Pancreas (tissue), 10 donors: ENCODE data around the gene TMEM187. TPM values are rescaled to one million over a fixed set of nuclear protein-coding genes. Genes with fewer than 3 reads are reported as not detected.
A peak's percentile ranks its signal among the peaks of the same experiment; 100 is the strongest.

Experiments
- ATAC-seq, 4 donors: fragments of 200-7000 bp; cut with Tn5 transposase; one replicate each; pipeline versions ENCODE4 v1.8.0 to v1.9.1; 2020; ENCODE audit warnings: mild to moderate bottlenecking in 4 of 4, moderate library complexity in 4 of 4
- DNase-seq, 6 donors: peaks; one replicate each; pipeline ENCODE4 v3.0.0-alpha.2; 2020
- FAIRE-seq: peaks from 2 replicates; lab custom pipeline; 2012; peaks lifted over from hg19 to GRCh38; lab: Jason Lieb, UNC
- H3K27ac ChIP-seq, 4 donors: fragments of 200-600 bp; sonication (generic); 1 replicate in 3 of 4; 2 replicates in 1 of 4; pipeline versions ENCODE4 v1.5.0 to v1.8.0; 2020
- H3K27me3 ChIP-seq, 4 donors: fragments of 200-600 bp; one replicate each; pipeline ENCODE4 v1.8.0; 2021
- H3K36me3 ChIP-seq, 3 donors: fragments of 200-600 bp; sonication (generic) in 1 of 3; one replicate each; pipeline versions ENCODE4 v1.5.0 to v1.8.0; 2020 to 2021
- H3K4me1 ChIP-seq, 3 donors: fragments of 200-600 bp; one replicate each; pipeline ENCODE4 v1.8.0; 2021
- H3K4me3 ChIP-seq, 4 donors: fragments of 200-600 bp; sonication (generic) in 2 of 4; one replicate each; pipeline versions ENCODE4 v1.5.0 to v1.8.0; 2020 to 2021
- H3K9me3 ChIP-seq, 4 donors: fragments of 200-600 bp; one replicate each; pipeline ENCODE4 v1.8.0; 2021
- WGBS, 2 donors: extraction: QIAGEN DNeasy Blood & Tissue Kit; methylation state at CpG; one replicate each; pipeline ENCODE4 v1.1.7; 2013; 5-methylcytosine and 5-hydroxymethylcytosine counted together
- intact Hi-C, 3 donors: fragments of 100-400 bp; cut with DNase I; formaldehyde crosslinking; loops; one replicate each; pipeline versions ENCODE4 v1.11.1 to v1.14.2; 2022
- polyA plus RNA-seq, 2 donors: library from polyadenylated mRNA; stranded (reverse); fragments of 200-250 nt; gene quantifications; one replicate each; pipeline ENCODE4 v1.2.3, GENCODE V29; 2013
- total RNA-seq, 6 donors: library from RNA; stranded (reverse); fragmentation: NEBNext Ultra II Directional in 4 of 6; extraction: Animal tissue kit (Norgen Biotek cat#: 25700) in 4 of 6; gene quantifications; one replicate each; pipeline versions ENCODE4 v1.2.1 to v1.2.4, GENCODE V29; 2021 to 2023
- TF ChIP-seq, protein P1 (sequence below), 4 donors: fragments of 200-600 bp; sonication (generic) in 3 of 4; IDR thresholded peaks; one replicate each; pipeline versions ENCODE4 v1.5.0 to v1.8.0; 2021; ENCODE audit warnings: antibody characterized with exemption in 4 of 4
- donor health status: healthy with polysubstance abuse.
- donor health status: DM: no; HTN: no; CAD: no; lungs with moderate emphysema.
- donor health status: DM: no; HTN: no; CAD: no.
- donor health status: control.
- donor health status: control.
- donor health status: Bipolar disorder and iron deficiency.
- donor health status: DM: yes; HTN: yes; CAD: no.
- donor health status: DM: no; HTN: no; CAD: no.
- donor health status: DM: no; HTN: no; CAD: no.
- donor health status: DM: yes; HTN: yes; CAD: no.

Gene TMEM187
- total and polyA plus RNA-seq, 8 donors, result 5.2 to 12.4 (median 8.3) TPM

- H3K27ac ChIP-seq, result peak within 1 kb of the TSS; percentile 1 to 91 (median 86)
- no peak for ATAC-seq
- H3K4me3 ChIP-seq, result peak within 1 kb of the TSS in 1 of 4 donors; percentile 63
- intact Hi-C loops, result no loop called here
- no peaks in the 10 kb centered on the region for H3K36me3 ChIP-seq
- no peak for FAIRE-seq
- H3K9me3 ChIP-seq, result no peaks in the 10 kb centered on the region
- no peaks in the 10 kb centered on the region for H3K27me3 ChIP-seq
- 24 to 36% methylated on average over 39 to 58 of the region's 59 CpGs for WGBS, 2 donors
- TF ChIP-seq, protein P1, sequence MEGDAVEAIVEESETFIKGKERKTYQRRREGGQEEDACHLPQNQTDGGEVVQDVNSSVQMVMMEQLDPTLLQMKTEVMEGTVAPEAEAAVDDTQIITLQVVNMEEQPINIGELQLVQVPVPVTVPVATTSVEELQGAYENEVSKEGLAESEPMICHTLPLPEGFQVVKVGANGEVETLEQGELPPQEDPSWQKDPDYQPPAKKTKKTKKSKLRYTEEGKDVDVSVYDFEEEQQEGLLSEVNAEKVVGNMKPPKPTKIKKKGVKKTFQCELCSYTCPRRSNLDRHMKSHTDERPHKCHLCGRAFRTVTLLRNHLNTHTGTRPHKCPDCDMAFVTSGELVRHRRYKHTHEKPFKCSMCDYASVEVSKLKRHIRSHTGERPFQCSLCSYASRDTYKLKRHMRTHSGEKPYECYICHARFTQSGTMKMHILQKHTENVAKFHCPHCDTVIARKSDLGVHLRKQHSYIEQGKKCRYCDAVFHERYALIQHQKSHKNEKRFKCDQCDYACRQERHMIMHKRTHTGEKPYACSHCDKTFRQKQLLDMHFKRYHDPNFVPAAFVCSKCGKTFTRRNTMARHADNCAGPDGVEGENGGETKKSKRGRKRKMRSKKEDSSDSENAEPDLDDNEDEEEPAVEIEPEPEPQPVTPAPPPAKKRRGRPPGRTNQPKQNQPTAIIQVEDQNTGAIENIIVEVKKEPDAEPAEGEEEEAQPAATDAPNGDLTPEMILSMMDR (IDR thresholded peaks at IDR 0.05), result no peak
- peak in 1 of 6 donors; percentile 75 for DNase-seq
- H3K4me1 ChIP-seq, result peaks cover 0 to 13% (median 9%) of the 10 kb centered on the region in 3 donors
Observed at GRCh38 chrX:153925739-153926551, 46.6 kb upstream of the TMEM187 start, which contains the start of gene ARHGAP4. TSS of gene ARHGAP4 (minus strand) at chrX:153926264. CDS start at chrX:153926202, 62 bp downstream.

- intact Hi-C loops, result no loop called here
- DNase-seq (no peak), FAIRE-seq (no peak), ATAC-seq (no peak)
- Histone ChIP-seq H3K36me3 (no peaks in the 10 kb centered on the region), H3K27me3 (no peaks in the 10 kb centered on the region), H3K9me3 (no peaks in the 10 kb centered on the region), H3K27ac (peak overlapping the region; percentile 1 to 91 (median 86)), H3K4me1 (peaks cover 0 to 13% (median 9%) of the 10 kb centered on the region in 3 donors), H3K4me3 (peak overlapping the region in 1 of 4 donors; percentile 63)
- TF ChIP-seq, protein P1 (IDR thresholded peaks at IDR 0.05), result no peak
- WGBS, 2 donors, result 59% methylated on average over 4 of the region's 4 CpGs
Observed at GRCh38 chrX:153926552-153926857, 46.0 kb upstream of the TMEM187 start.

DNA sequence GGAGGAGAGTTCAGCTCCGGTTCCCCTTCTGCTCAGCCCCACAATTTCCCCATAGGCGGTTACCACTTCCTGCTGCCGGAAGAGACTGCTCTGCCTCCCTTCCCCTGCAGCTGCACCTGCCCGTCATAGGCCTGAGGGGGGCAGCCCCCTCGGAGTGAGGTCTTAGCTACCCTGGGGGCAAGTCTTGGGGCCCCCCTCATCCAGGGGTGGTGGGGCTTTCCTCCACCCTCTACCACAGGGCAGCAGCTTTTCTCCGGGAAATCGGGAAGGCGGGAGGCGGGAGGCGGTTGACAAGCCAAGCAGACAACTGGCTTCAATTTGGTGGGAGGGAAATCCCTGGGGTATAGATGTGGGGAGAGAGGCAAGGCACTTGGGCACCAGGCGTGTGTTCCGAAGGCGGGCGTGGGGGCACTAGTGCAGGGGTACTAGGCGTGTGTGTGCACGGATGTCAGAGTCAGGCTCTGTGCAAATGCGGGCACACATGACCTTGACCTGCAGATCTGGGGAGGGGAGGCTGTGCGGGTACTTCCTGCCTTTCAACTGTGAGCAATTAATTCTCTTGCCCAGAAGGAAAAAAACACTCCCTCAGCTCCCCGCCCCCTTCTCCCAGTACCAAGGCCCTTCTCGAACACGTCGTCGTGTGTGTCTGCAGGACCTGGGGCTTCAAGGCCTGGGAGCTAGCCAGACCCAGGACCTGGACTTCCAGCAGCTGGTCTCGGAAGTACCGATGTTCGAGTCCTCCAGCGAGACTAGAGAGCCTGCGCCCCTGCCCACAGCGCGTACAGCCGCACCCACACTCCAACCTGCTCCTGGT lies 45.5 kb upstream of the TMEM187 start:
- intact Hi-C loops, result no loop called here
- peak in 2 of 4 donors; percentile 2 to 13 for ATAC-seq

DNA sequence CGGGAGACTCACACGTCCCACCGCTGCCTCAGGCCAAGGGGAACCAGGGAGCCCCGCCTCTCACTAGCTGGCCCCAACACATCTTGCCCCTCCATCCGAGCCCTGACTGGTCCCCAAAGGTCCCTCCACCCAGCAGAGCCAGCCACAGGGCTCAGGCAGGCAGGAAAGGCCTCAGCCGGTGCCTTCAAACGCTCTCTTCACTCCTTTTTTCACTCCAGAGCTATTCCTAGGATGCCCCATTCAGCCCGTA lies 45.0 kb upstream of the TMEM187 start:
- H3K9me3 ChIP-seq, result no peaks in the 10 kb centered on the region
- no peak for FAIRE-seq
- intact Hi-C loops, result no loop called here
- peak overlapping the region; percentile 64 to 91 (median 86) for H3K27ac ChIP-seq
- H3K27me3 ChIP-seq, result no peaks in the 10 kb centered on the region
- peak overlapping the region; percentile 35 to 63 (median 38) for H3K4me3 ChIP-seq
- TF ChIP-seq, protein P1 (IDR thresholded peaks at IDR 0.05), result no peak
- peaks cover 0 to 13% (median 9%) of the 10 kb centered on the region in 3 donors for H3K4me1 ChIP-seq
- ATAC-seq, result no peak
- peak in 1 of 6 donors; percentile 42 for DNase-seq
- H3K36me3 ChIP-seq, result no peaks in the 10 kb centered on the region
- WGBS, 2 donors, result 1 to 13% methylated on average over 8 of the region's 8 CpGs

More for the DNA sequence above, 45.5 kb upstream of the TMEM187 start:
- peak overlapping the region; percentile 64 to 91 (median 86) for H3K27ac ChIP-seq
- H3K27me3 ChIP-seq, result no peaks in the 10 kb centered on the region
- H3K4me3 ChIP-seq, result peak overlapping the region in 3 of 4 donors; percentile 38 to 63 (median 39)
- no peaks in the 10 kb centered on the region for H3K9me3 ChIP-seq
- peaks cover 0 to 13% (median 9%) of the 10 kb centered on the region in 3 donors for H3K4me1 ChIP-seq
- H3K36me3 ChIP-seq, result no peaks in the 10 kb centered on the region
- 19 to 31% methylated on average over 30 to 31 of the region's 31 CpGs for WGBS, 2 donors
- TF ChIP-seq, protein P1 (IDR thresholded peaks at IDR 0.05), result no peak
- no peak for FAIRE-seq
- DNase-seq, result peak in 4 of 6 donors; percentile 28 to 81 (median 49)
